Smooth muscle cell (in vitro differentiated cells): ENCODE data around the gene CR1. TPM values are rescaled to one million over a fixed set of nuclear protein-coding genes. Genes with fewer than 3 reads are reported as not detected.
"Not testable (repeated sequence)": the region's sequence is repeated elsewhere in the genome, so short reads cannot be mapped to it uniquely, and the experiment has no call there.

Experiments used
- DNase-seq: peaks from one replicate; lab custom pipeline; 2025; ENCODE audit not compliant: unreplicated experiment; lab: John Stamatoyannopoulos, UW
- H2AFZ ChIP-seq: fragments of 200-600 bp; sonication (generic); 2 replicates; pipeline ENCODE4 v1.6.0; 2016; ENCODE audit warnings: antibody characterized with exemption, low read depth, mild to moderate bottlenecking
- H3F3A ChIP-seq: fragments of 200-600 bp; sonication (generic); 2 replicates; pipeline ENCODE4 v1.6.0; 2017; ENCODE audit warnings: antibody characterized with exemption, low read depth
- H3K27ac ChIP-seq: fragments of 200-600 bp; sonication (generic); 2 replicates; pipeline ENCODE4 v1.5.1; 2016; ENCODE audit warnings: low read depth, mild to moderate bottlenecking
- H3K27me3 ChIP-seq: fragments of 200-600 bp; sonication (generic); 2 replicates; pipeline ENCODE4 v1.6.1; 2016; ENCODE audit warnings: low read depth, mild to moderate bottlenecking
- H3K36me3 ChIP-seq: fragments of 200-600 bp; sonication (generic); 2 replicates; pipeline ENCODE4 v1.5.1; 2016; ENCODE audit warnings: low read depth
- H3K4me1 ChIP-seq: fragments of 200-600 bp; sonication (generic); 2 replicates; pipeline ENCODE4 v1.5.1; 2016; ENCODE audit warnings: low read depth
- H3K4me2 ChIP-seq: fragments of 200-600 bp; sonication (generic); 2 replicates; pipeline ENCODE4 v1.6.0; 2016; ENCODE audit warnings: mild to moderate bottlenecking
- H3K4me3 ChIP-seq: fragments of 200-600 bp; sonication (generic); 2 replicates; pipeline ENCODE4 v1.5.1; 2016; ENCODE audit warnings: mild to moderate bottlenecking
- H3K79me2 ChIP-seq: fragments of 200-600 bp; sonication (generic); 2 replicates; pipeline ENCODE4 v1.6.0; 2016; ENCODE audit warnings: low read depth, mild to moderate bottlenecking
- H3K9ac ChIP-seq: fragments of 200-600 bp; sonication (generic); 2 replicates; pipeline ENCODE4 v1.6.0; 2016; ENCODE audit warnings: low read depth
- H3K9me3 ChIP-seq: fragments of 200-600 bp; sonication (generic); replicated peaks from 2 replicates; pipeline ENCODE4 v1.5.1; 2016; ENCODE audit warnings: low read depth
- H4K20me1 ChIP-seq: fragments of 200-600 bp; sonication (generic); 2 replicates; pipeline ENCODE4 v1.6.0; 2016; ENCODE audit warnings: low read depth
- WGBS: methylation state at CpG from one replicate; pipeline ENCODE4 v1.1.7; 2016; ENCODE audit warnings: low lambda C conversion rate; 5-methylcytosine and 5-hydroxymethylcytosine counted together
- polyA plus RNA-seq: library from polyadenylated mRNA; unstranded; fragments of >200 nt; fragmentation: Nextera tagmentation; extraction: Ambion mirVana; gene quantifications from 2 replicates; pipeline ENCODE4 v1.2.1, GENCODE V29; 2016
- total RNA-seq: library from RNA; depleted of rRNA; stranded (reverse); fragments of >200 nt; gene quantifications from 2 replicates; pipeline ENCODE4 v1.2.3, GENCODE V29; 2014
- TF ChIP-seq, protein P1 (sequence below): fragments of 200-600 bp; sonication (generic); IDR thresholded peaks from 2 replicates; pipeline ENCODE4 v1.5.1; 2017; ENCODE audit warnings: borderline replicate concordance, mild to moderate bottlenecking, antibody characterized with exemption; ENCODE audit not compliant: insufficient read depth, poor library complexity, severe bottlenecking

Gene CR1
- total and polyA plus RNA-seq, 2 experiments from 2014 or later: 0.25 TPM; not detected in 1

DNA sequence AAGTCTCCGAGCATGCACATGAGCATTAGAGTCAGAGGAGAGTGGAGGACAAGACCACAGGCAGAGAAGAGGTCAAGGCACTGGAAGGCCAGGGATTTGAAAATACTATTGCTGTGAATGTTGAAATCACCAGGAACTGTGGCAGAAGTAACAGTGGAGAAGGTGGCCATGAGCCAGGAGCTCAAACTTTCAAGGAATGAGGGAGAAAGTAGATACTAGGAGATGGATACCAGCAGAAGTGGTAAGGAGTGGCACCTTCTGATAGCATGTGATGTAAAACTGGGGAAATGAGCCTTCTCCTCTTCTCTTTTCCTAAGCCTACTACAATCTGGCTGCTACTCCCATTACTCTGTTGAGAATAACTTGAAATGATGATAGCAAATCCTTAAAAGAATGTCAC lies 1.8 kb upstream of the CR1 start:
- Histone ChIP-seq H3K27me3 (peaks cover 76% of the 10 kb centered on the region), H4K20me1 (no peaks in the 10 kb centered on the region), H3K79me2 (no peaks in the 10 kb centered on the region), H3K4me3 (no peak overlapping the region), H3K9me3 (no peaks in the 10 kb centered on the region), H3K27ac (no peak overlapping the region), H2AFZ (no peak overlapping the region), H3K4me2 (no peak overlapping the region), H3K4me1 (no peaks in the 10 kb centered on the region), H3K36me3 (no peaks in the 10 kb centered on the region), H3K9ac (no peak overlapping the region), H3F3A (no peaks in the 10 kb centered on the region)
- DNase-seq: no peak
- 92% methylated on average over 1 of the region's 1 CpG for WGBS
- TF ChIP-seq, protein P1, sequence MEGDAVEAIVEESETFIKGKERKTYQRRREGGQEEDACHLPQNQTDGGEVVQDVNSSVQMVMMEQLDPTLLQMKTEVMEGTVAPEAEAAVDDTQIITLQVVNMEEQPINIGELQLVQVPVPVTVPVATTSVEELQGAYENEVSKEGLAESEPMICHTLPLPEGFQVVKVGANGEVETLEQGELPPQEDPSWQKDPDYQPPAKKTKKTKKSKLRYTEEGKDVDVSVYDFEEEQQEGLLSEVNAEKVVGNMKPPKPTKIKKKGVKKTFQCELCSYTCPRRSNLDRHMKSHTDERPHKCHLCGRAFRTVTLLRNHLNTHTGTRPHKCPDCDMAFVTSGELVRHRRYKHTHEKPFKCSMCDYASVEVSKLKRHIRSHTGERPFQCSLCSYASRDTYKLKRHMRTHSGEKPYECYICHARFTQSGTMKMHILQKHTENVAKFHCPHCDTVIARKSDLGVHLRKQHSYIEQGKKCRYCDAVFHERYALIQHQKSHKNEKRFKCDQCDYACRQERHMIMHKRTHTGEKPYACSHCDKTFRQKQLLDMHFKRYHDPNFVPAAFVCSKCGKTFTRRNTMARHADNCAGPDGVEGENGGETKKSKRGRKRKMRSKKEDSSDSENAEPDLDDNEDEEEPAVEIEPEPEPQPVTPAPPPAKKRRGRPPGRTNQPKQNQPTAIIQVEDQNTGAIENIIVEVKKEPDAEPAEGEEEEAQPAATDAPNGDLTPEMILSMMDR: no peak

DNA sequence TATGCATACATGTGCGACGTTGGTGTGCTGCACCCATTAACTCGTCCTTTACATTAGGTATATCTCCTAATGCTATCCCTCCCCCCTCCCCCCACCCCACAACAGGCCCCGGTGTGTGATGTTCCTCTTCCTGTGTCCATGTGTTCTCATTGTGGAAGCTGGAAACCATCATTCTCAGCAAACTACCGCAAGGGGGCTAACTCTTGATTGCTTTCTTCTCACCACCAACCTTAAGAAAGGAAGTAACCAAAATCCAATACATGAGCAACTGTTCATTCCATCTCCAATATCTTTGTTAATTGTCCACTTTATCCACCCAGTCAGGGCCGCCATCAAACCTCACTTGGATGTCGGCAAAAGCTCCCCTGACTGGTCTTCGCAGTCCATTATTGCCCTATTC lies 676 bp upstream of the CR1 start:
- H3K27ac ChIP-seq, H3K4me3 ChIP-seq, H3K79me2 ChIP-seq, H2AFZ ChIP-seq, H3K9me3 ChIP-seq, H4K20me1 ChIP-seq, DNase-seq, H3F3A ChIP-seq, H3K4me1 ChIP-seq, H3K9ac ChIP-seq, H3K36me3 ChIP-seq: not testable (repeated sequence)
- Histone ChIP-seq H3K27me3 (peaks cover 68% of the 10 kb centered on the region), H3K4me2 (peak overlapping the region; percentile 92)
- WGBS: 85% methylated on average over 7 of the region's 8 CpGs

DNA sequence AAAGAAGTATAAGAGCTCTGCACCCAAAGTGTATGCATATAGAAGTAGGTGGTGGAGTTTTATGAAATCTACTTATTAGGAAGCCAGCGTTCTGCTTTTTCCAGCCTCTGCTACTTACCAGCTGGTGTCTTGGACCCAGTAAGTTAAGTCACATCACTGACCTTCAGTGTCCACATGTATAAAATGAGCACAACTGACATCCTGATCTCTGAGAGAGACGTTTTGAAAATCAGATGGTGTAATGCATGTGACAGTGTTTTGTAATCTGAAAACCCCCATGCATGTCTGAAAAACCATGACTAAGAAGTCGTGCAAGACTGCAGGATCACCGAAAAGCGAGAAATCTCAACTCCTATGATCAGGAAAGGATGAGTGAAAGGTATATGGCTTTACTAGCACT lies 2.0 kb downstream of the CR1 start:
- Histone ChIP-seq H3K9ac (no peak overlapping the region), H3K9me3 (no peaks in the 10 kb centered on the region), H3K4me1 (no peaks in the 10 kb centered on the region), H3K4me3 (no peak overlapping the region), H3K36me3 (no peaks in the 10 kb centered on the region), H3F3A (no peaks in the 10 kb centered on the region), H3K79me2 (no peaks in the 10 kb centered on the region), H3K27me3 (peaks cover 91% of the 10 kb centered on the region), H3K4me2 (no peak overlapping the region), H2AFZ (no peak overlapping the region), H4K20me1 (no peaks in the 10 kb centered on the region), H3K27ac (no peak overlapping the region)
- WGBS: 73% methylated on average over 5 of the region's 5 CpGs
- TF ChIP-seq, protein P1: no peak
- DNase-seq: no peak

DNA sequence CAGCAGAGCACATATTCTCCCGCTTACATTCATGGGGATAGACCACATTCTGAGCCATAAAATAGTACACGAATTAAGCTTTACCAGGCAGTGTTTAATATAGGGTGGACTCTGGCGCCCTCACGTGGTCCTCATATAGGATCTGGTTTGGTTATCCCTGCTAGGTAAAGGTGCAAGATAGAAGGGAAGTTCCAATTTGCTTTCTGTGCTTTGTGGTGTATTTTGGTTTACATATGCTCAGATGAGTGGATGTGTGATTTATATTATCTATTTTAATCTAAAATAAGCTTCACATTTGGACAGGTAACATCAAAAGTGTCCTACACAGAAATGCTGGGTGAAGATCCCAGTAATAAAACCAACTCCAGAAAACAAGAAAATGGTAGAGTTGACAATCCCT lies 3.6 kb downstream of the CR1 start:
- no peaks in the 10 kb centered on the region for H3F3A ChIP-seq
- no peak overlapping the region for H3K4me3 ChIP-seq
- no peak overlapping the region for H3K9ac ChIP-seq
- DNase-seq: no peak
- no peaks in the 10 kb centered on the region for H3K79me2 ChIP-seq
- H3K36me3 ChIP-seq: no peaks in the 10 kb centered on the region
- TF ChIP-seq, protein P1: peak; percentile 79
- no peaks in the 10 kb centered on the region for H3K4me1 ChIP-seq
- no peaks in the 10 kb centered on the region for H4K20me1 ChIP-seq
- no peak overlapping the region for H3K4me2 ChIP-seq
- peaks cover 91% of the 10 kb centered on the region for H3K27me3 ChIP-seq
- H3K9me3 ChIP-seq: no peaks in the 10 kb centered on the region
- no peak overlapping the region for H3K27ac ChIP-seq
- H2AFZ ChIP-seq: no peak overlapping the region
- WGBS: 4% methylated on average over 4 of the region's 4 CpGs
